ENCODE results near the gene CLTC.
"Not testable (repeated sequence)": the region's sequence is repeated elsewhere in the genome, so short reads cannot be mapped to it uniquely, and the experiment has no call there.

Gene CLTC

GRCh38 chr17:59619298-59620063 is at the start of gene CLTC:
Gene CLTC, plus strand, starts transcription at chr17:59619895. Its CDS starts 237 bp downstream, at chr17:59620132.
- Histone ChIP-seq H3K36me3 (ENCODE audit: control insufficient read depth, insufficient read depth, low read length) (no peaks in the 10 kb centered on the region), H3K27me3 (replicated peaks; ENCODE audit: control insufficient read depth, insufficient read depth, low read length) (no peaks in the 10 kb centered on the region), H3K4me3 (replicated peaks; ENCODE audit: low read depth, low read length) (peak within 1 kb of the TSS; percentile 98)
- DNase-seq (ENCODE audit: extremely low read depth, insufficient read length) = peak; percentile 99
- no peak for TF ChIP-seq CTCF (IDR thresholded peaks at IDR 0.05; ENCODE audit: insufficient read depth, low read length, poor library complexity, severe bottlenecking)

GRCh38 chr17:59572301-59572924 is 47.3 kb upstream of the CLTC start:
- H3K36me3 ChIP-seq (ENCODE audit: control insufficient read depth, insufficient read depth, low read length) = no peaks in the 10 kb centered on the region
- H3K27me3 ChIP-seq (replicated peaks; ENCODE audit: control insufficient read depth, insufficient read depth, low read length) = no peaks in the 10 kb centered on the region
- no peak for TF ChIP-seq CTCF (IDR thresholded peaks at IDR 0.05; ENCODE audit: insufficient read depth, low read length, poor library complexity, severe bottlenecking)
- peak; percentile 26 for DNase-seq (ENCODE audit: extremely low read depth, insufficient read length)
- H3K4me3 ChIP-seq (replicated peaks; ENCODE audit: low read depth, low read length) = no peak overlapping the region

DNA sequence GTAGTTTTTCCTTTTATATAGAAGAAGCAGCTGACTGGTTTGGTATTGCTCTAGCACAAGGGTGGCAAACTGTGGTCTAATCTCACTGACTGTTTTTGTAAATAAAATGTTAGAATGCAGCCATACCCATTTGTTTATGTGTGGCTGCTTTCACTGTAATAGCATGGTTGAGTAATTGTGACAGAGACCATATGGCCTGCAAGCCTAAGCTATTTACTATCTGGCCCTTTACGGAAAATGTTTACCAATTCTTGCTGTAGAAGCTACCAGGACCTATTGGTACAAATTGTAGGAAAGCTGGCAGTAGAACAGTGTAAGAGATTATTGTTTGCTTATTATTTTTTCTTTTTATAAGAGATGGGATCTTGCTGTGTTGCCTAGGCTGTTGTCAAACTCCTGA is 35.5 kb upstream of the CLTC start:
- not testable (repeated sequence) for H3K27me3 ChIP-seq (replicated peaks; ENCODE audit: control insufficient read depth, insufficient read depth, low read length); DNase-seq (ENCODE audit: extremely low read depth, insufficient read length); H3K36me3 ChIP-seq (ENCODE audit: control insufficient read depth, insufficient read depth, low read length); H3K4me3 ChIP-seq (replicated peaks; ENCODE audit: low read depth, low read length)

DNA sequence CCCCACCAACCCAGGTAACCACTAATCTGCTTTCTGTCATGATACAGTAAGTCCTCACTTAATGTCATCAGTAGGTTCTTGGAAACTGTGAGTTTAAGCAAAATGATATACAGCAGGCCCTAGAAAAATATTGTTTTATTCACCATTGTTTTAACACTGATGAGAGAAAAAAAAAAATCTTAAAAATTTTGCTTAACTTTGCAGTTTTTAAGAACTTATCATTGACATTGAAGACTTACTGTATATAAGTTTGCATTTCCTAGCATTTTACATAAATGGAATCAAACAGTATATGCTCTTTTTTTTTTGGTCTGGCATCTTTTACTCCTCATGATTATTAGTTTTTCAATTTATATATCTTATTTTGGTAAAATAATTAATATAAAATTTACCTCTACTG is 19.5 kb upstream of the CLTC start:
- H3K36me3 ChIP-seq (ENCODE audit: control insufficient read depth, insufficient read depth, low read length) = peaks cover 5% of the 10 kb centered on the region
- H3K4me3 ChIP-seq (replicated peaks; ENCODE audit: low read depth, low read length) = no peak overlapping the region
- H3K27me3 ChIP-seq (replicated peaks; ENCODE audit: control insufficient read depth, insufficient read depth, low read length) = no peaks in the 10 kb centered on the region
- no peak for TF ChIP-seq CTCF (IDR thresholded peaks at IDR 0.05; ENCODE audit: insufficient read depth, low read length, poor library complexity, severe bottlenecking)
- DNase-seq (ENCODE audit: extremely low read depth, insufficient read length) = no peak

- peaks cover 5% of the 10 kb centered on the region for H3K36me3 ChIP-seq (ENCODE audit: control insufficient read depth, insufficient read depth, low read length)
- DNase-seq (ENCODE audit: extremely low read depth, insufficient read length) = no peak
- no peak for TF ChIP-seq CTCF (IDR thresholded peaks at IDR 0.05; ENCODE audit: insufficient read depth, low read length, poor library complexity, severe bottlenecking)
Measured at GRCh38 chr17:59601130-59601529, 18.6 kb upstream of the CLTC start.

DNA sequence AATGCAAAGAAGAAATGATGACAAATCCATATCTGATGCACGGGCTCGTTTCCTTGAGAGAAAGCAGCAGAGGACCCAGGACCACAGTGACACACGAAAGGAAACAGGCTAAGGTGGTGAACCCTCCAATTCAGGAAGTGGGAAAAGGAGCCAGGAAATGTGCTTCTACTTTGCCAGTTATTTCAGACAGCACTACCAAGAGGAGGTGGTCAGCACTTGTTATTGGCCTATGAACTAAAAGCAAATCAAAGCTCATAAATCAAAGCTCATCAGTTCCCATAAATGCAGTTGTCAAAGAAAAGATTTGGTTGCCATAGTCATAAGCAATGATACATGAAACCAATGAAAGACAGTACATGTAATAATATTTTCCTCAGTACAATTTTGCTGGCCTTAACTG is 12.6 kb upstream of the CLTC start:
- no peak for DNase-seq (ENCODE audit: extremely low read depth, insufficient read length)
- peaks cover 2% of the 10 kb centered on the region for H3K36me3 ChIP-seq (ENCODE audit: control insufficient read depth, insufficient read depth, low read length)
- no peak overlapping the region for H3K4me3 ChIP-seq (replicated peaks; ENCODE audit: low read depth, low read length)
- no peak for TF ChIP-seq CTCF (IDR thresholded peaks at IDR 0.05; ENCODE audit: insufficient read depth, low read length, poor library complexity, severe bottlenecking)
- H3K27me3 ChIP-seq (replicated peaks; ENCODE audit: control insufficient read depth, insufficient read depth, low read length) = no peaks in the 10 kb centered on the region

More at GRCh38 chr17:59601130-59601529, 18.6 kb upstream of the CLTC start:
- no peaks in the 10 kb centered on the region for H3K27me3 ChIP-seq (replicated peaks; ENCODE audit: control insufficient read depth, insufficient read depth, low read length)
- no peak overlapping the region for H3K4me3 ChIP-seq (replicated peaks; ENCODE audit: low read depth, low read length)
